ENCODE data around the gene OTOP1. TPM values are rescaled to one million over a fixed set of nuclear protein-coding genes. Genes with fewer than 3 reads are reported as not detected.

Gene OTOP1
- polyA plus RNA-seq, 6 donors from 2014 or later: not detected

Other genes starting within 250 kb of the OTOP1 start
- 10 to 100 TPM; 23.2 to 44.8 (median 36.6) TPM for gene TMEM128, start 21.3 kb upstream of the OTOP1 start, polyA plus RNA-seq (ENCODE audit: low read depth in 6 of 6)
- gene LYAR, start 63.2 kb upstream of the OTOP1 start, polyA plus RNA-seq (ENCODE audit: low read depth in 6 of 6): 10 to 100 TPM; 12.5 to 18.3 (median 14.6) TPM
- gene ZBTB49, start 63.3 kb upstream of the OTOP1 start, polyA plus RNA-seq (ENCODE audit: low read depth in 6 of 6): 10 to 100 TPM in 1 of 6 donors, 1 to 10 TPM in 5; 3.3 to 10.6 (median 4.8) TPM
- gene NSG1, start 160.2 kb upstream of the OTOP1 start, polyA plus RNA-seq (ENCODE audit: low read depth in 6 of 6): under 1 TPM in 2 of 6 donors, not detected in 4; 0.10 to 0.14 TPM